Fibroblast of lung (primary cell): ENCODE results near the gene FAM13A. TPM values are rescaled to one million over a fixed set of nuclear protein-coding genes. Genes with fewer than 3 reads are reported as not detected.

ENCODE experiments used
- DNase-seq, 2 donors: peaks; one replicate each; pipeline versions ENCODE4 v3.0.0 to v3.0.0-alpha.2; 2010; ENCODE audit warnings: low read depth in 2 of 2
- H2AFZ ChIP-seq: 2 replicates; pipeline ENCODE4 v1.5.1; 2012; ENCODE audit warnings: low read length, control low read depth, inconsistent platforms
- H3K27ac ChIP-seq: 2 replicates; pipeline ENCODE4 v1.5.1; 2011; ENCODE audit warnings: low read length, control low read depth; ENCODE audit not compliant: insufficient read depth
- H3K27me3 ChIP-seq: 2 replicates; pipeline ENCODE4 v1.5.1; 2011; ENCODE audit warnings: mild to moderate bottlenecking, low read length; ENCODE audit not compliant: control insufficient read depth, insufficient read depth
- H3K36me3 ChIP-seq: 2 replicates; pipeline ENCODE4 v1.5.1; 2011; ENCODE audit warnings: low read length; ENCODE audit not compliant: control insufficient read depth, insufficient read depth
- H3K4me1 ChIP-seq: 2 replicates; pipeline ENCODE4 v1.5.1; 2011; ENCODE audit warnings: low read length; ENCODE audit not compliant: control insufficient read depth, insufficient read depth; ENCODE audit errors: extremely low read depth
- H3K4me2 ChIP-seq: 2 replicates; pipeline ENCODE4 v1.5.1; 2011; ENCODE audit warnings: low read length, control low read depth; ENCODE audit not compliant: insufficient read depth; ENCODE audit errors: extremely low read depth
- H3K4me3 ChIP-seq, 4 experiments: fragments of 200-600 bp in 1 of 4; sonication (generic) in 1 of 4; replicated peaks in 1 of 4; 2 replicates each; pipeline ENCODE4 v1.5.1; 2011 to 2016; ENCODE audit warnings: low read length in 4 of 4, low read depth in 3 of 4, mild to moderate bottlenecking in 3 of 4, control low read depth in 2 of 4, inconsistent platforms in 1 of 4, mixed read lengths in 1 of 4; ENCODE audit not compliant: insufficient read depth in 1 of 4; ENCODE audit errors: control extremely low read depth in 1 of 4
- H3K79me2 ChIP-seq: 2 replicates; pipeline ENCODE4 v1.5.1; 2012; ENCODE audit warnings: mild to moderate bottlenecking, low read length, inconsistent platforms; ENCODE audit not compliant: control insufficient read depth, insufficient read depth
- H3K9ac ChIP-seq: 2 replicates; pipeline ENCODE4 v1.5.1; 2011; ENCODE audit warnings: mild to moderate bottlenecking, low read length, control low read depth; ENCODE audit not compliant: insufficient read depth
- H3K9me3 ChIP-seq: 2 replicates; pipeline ENCODE4 v1.5.1; 2012; ENCODE audit warnings: low read depth, low read length; ENCODE audit not compliant: control insufficient read depth, insufficient read depth
- H4K20me1 ChIP-seq: 2 replicates; pipeline ENCODE4 v1.5.1; 2011; ENCODE audit warnings: low read length; ENCODE audit not compliant: control insufficient read depth, insufficient read depth; ENCODE audit errors: extremely low read depth
- EZH2 ChIP-seq: IDR thresholded peaks from 2 replicates; pipeline ENCODE4 v1.5.1; 2012; ENCODE audit warnings: low read length, control low read depth, mild to moderate bottlenecking; ENCODE audit errors: missing control alignments
- polyA plus RNA-seq, 2 donors: library from polyadenylated mRNA; depleted of rRNA in 1 of 2; stranded (reverse) in 1 of 2; unstranded in 1 of 2; fragments of >200 nt; gene quantifications; 2 replicates each; pipeline ENCODE4 v1.2.1, GENCODE V29; 2011 to 2012; ENCODE audit warnings: missing spikeins in 1 of 2
- total RNA-seq: library from RNA; depleted of rRNA; stranded (reverse); fragments of >200 nt; gene quantifications from 2 replicates; pipeline ENCODE4 v1.2.1, GENCODE V29; 2014
- TF ChIP-seq, protein P1 (sequence below), 2 donors: IDR thresholded peaks in 1 of 2; conservative IDR thresholded peaks in 1 of 2; 1 replicate in 1 of 2; 2 replicates in 1 of 2; pipeline ENCODE4 v1.5.1; 2011 to 2012; ENCODE audit warnings: low read length in 2 of 2, control low read depth in 1 of 2, inconsistent platforms in 1 of 2, low read depth in 1 of 2, mild to moderate bottlenecking in 1 of 2

FAM13A gene
- total and polyA plus RNA-seq, 2 donors (not counting 1 experiment from before 2014, with no cell fraction given) = 14.3 to 23.9 TPM

DNA sequence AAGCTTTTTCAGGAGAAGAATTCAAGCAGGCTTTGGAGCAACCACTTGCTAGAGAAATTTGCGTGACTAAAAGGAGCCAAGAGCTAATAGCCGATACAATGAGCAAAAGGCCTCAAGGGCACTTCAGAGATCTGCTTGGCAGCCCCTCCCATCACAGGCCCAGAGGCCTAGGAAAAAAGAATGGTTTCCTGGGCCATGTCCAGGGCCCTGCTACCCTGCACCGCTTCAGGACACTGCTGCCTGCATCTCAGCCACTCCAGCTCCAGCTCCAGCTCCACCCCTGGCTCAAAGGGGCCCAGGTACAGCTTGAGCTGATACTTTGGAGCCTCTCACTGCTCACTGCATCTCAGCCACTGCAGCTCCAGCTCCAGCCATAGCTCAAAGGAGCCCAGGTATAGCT is 98.9 kb downstream of the FAM13A start:
- Histone ChIP-seq H3K79me2 (no peaks in the 10 kb centered on the region), H3K4me1 (no peaks in the 10 kb centered on the region), H4K20me1 (no peaks in the 10 kb centered on the region), H3K4me3 (no peak overlapping the region), H3K9me3 (no peaks in the 10 kb centered on the region), H3K9ac (no peak overlapping the region), H3K27ac (no peak overlapping the region), H3K36me3 (no peaks in the 10 kb centered on the region), H2AFZ (no peak overlapping the region), H3K4me2 (no peak overlapping the region), H3K27me3 (no peaks in the 10 kb centered on the region)
- DNase-seq = no peak
- TF ChIP-seq, protein P1, sequence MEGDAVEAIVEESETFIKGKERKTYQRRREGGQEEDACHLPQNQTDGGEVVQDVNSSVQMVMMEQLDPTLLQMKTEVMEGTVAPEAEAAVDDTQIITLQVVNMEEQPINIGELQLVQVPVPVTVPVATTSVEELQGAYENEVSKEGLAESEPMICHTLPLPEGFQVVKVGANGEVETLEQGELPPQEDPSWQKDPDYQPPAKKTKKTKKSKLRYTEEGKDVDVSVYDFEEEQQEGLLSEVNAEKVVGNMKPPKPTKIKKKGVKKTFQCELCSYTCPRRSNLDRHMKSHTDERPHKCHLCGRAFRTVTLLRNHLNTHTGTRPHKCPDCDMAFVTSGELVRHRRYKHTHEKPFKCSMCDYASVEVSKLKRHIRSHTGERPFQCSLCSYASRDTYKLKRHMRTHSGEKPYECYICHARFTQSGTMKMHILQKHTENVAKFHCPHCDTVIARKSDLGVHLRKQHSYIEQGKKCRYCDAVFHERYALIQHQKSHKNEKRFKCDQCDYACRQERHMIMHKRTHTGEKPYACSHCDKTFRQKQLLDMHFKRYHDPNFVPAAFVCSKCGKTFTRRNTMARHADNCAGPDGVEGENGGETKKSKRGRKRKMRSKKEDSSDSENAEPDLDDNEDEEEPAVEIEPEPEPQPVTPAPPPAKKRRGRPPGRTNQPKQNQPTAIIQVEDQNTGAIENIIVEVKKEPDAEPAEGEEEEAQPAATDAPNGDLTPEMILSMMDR (conservative IDR thresholded peaks at IDR 0.05 in 1 of 2, IDR thresholded peaks at IDR 0.05 in 1 of 2; ENCODE audit: low read depth in 1 of 2, low read length in 2 of 2) = no peak
- no peak for TF ChIP-seq EZH2

DNA sequence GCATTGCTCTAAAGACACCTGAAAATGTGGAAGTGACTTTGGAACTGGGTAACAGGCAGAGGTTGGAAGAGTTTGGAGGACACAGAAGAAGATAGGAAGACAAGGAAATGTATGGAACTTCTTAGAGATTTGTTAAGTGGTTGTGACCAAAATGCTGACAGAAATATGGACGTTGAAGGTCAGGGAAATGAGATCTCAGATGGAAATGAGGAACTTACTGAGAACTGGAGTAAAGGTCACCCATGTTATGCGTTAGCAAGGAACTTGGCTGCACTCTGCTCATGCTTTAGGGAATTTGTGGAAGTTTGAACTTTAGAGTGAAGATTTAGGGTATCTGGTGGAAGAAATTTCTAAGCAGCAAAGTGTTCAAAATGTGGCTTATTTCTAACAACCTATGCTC is 99.4 kb downstream of the FAM13A start:
- H3K4me2 ChIP-seq = no peak overlapping the region
- no peak overlapping the region for H3K4me3 ChIP-seq
- no peaks in the 10 kb centered on the region for H3K36me3 ChIP-seq
- no peaks in the 10 kb centered on the region for H3K79me2 ChIP-seq
- DNase-seq = peak in 1 of 2 donors; percentile 33
- no peak for TF ChIP-seq EZH2
- TF ChIP-seq, protein P1 (conservative IDR thresholded peaks at IDR 0.05 in 1 of 2, IDR thresholded peaks at IDR 0.05 in 1 of 2; ENCODE audit: low read depth in 1 of 2, low read length in 2 of 2) = no peak
- no peak overlapping the region for H3K9ac ChIP-seq
- H3K9me3 ChIP-seq = no peaks in the 10 kb centered on the region
- no peaks in the 10 kb centered on the region for H4K20me1 ChIP-seq
- H2AFZ ChIP-seq = no peak overlapping the region
- no peak overlapping the region for H3K27ac ChIP-seq
- no peaks in the 10 kb centered on the region for H3K27me3 ChIP-seq
- no peaks in the 10 kb centered on the region for H3K4me1 ChIP-seq

DNA sequence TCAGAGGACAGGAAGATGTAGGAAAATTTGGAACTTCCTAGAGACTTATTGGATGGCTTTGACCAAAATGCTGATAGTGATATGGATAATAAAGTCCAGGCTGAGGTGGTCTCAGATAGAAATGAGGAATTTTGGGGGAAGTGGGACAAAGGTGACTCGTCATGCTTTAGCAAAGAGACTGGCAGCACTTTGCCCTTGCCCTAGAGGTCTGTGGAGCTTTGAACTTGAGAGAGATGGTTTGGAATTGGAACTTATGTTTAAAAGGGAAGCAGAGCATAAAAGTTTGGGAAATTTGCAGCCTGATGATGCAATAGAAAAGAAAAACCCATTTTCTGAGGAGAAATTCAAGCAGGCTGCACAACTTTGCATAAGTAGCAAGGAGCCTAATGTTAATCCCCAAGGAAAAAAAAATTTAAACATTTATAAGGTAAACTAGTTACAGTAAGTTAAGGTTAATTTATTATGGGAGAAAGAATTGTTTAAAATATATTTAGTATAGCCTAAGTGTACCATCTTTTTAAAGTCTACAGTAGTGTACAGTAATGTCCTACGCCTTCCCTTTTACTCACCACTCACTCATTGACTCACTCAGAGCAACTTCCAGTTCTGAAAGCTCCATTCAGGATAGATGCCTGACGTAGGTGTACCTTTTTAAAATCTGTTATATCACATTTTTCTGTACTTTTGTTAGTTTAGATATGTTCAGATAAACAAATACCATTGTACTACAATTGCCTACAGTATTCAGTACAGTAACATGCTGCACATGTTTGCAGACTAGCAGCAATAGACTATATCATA is 101.2 kb downstream of the FAM13A start:
- Histone ChIP-seq H3K4me1 (no peaks in the 10 kb centered on the region), H3K36me3 (no peaks in the 10 kb centered on the region), H3K27me3 (no peaks in the 10 kb centered on the region), H3K9ac (no peak overlapping the region), H3K4me2 (no peak overlapping the region), H2AFZ (no peak overlapping the region), H4K20me1 (no peaks in the 10 kb centered on the region), H3K27ac (no peak overlapping the region), H3K79me2 (no peaks in the 10 kb centered on the region), H3K9me3 (no peaks in the 10 kb centered on the region), H3K4me3 (no peak overlapping the region)
- TF ChIP-seq, protein P1 (conservative IDR thresholded peaks at IDR 0.05 in 1 of 2, IDR thresholded peaks at IDR 0.05 in 1 of 2; ENCODE audit: low read depth in 1 of 2, low read length in 2 of 2) = no peak
- DNase-seq = no peak
